ENCODE data around the gene SELENOP.

SELENOP gene

DNA sequence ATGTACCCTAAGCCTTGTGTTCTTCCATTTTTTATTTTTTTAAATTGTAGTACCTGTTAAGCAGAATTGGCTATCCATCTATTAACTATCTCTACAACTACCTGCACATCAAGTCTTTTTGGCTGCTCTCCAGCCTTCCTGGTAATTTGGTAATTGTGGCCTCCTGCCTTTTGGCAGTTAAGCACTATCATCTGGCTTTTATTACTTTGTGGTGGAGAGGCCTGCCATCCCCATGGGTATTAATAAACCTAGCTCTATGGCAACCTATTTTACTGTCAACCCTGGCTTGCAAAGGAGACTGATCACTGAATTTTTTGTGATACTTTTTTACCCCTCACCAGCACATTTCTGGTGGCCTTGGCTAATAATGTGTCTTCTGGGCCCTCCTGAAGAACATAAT lies 20.5 kb downstream of the SELENOP start:
- H3K9me3 ChIP-seq (ENCODE audit: insufficient read depth, low read length): peaks cover 6% of the 10 kb centered on the region

DNA sequence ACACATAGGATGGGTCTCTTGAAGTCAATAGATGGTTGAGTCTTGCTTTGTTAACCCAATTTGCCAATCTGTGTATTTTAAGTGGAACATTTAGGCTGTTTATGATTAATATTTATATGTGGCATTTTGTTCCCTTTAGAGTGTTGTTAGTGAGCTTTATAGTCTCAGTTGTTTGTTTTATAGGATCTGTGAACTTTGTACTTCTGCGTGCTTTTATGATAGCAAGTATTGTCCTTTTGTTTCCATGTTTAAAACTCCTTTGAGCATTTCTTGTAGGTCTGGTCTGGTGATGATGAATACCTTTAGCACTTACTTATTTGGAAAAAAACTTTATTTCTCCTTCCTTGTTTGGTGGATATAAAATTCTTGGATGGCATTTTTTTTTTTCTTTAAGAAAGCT lies 23.8 kb downstream of the SELENOP start:
- Histone ChIP-seq H3K27me3 (ENCODE audit: insufficient read depth, insufficient read length) (no peaks in the 10 kb centered on the region), H3K36me3 (ENCODE audit: insufficient read depth, insufficient read length, low read length) (no peaks in the 10 kb centered on the region), H3K9me3 (ENCODE audit: insufficient read depth, low read length) (peaks cover 6% of the 10 kb centered on the region), H3K9ac (ENCODE audit: insufficient read length, low read depth) (no peak overlapping the region), H3K4me3 (ENCODE audit: insufficient read length, low read depth) (no peak overlapping the region), H3K4me1 (ENCODE audit: insufficient read depth, insufficient read length) (no peaks in the 10 kb centered on the region)
- TF ChIP-seq YY1 (IDR thresholded peaks at IDR 0.05; ENCODE audit: insufficient read depth, insufficient read length): no peak
- TF ChIP-seq ZNF274 (IDR thresholded peaks at IDR 0.05; ENCODE audit: low read depth, low read length): no peak
- TF ChIP-seq SUZ12 (IDR thresholded peaks at IDR 0.05; ENCODE audit: extremely low read depth, insufficient read depth, insufficient read length): no peak
- DNase-seq (ENCODE audit: low read depth, low spot score): no peak

More for the DNA sequence above, 20.5 kb downstream of the SELENOP start:
- Histone ChIP-seq H3K9ac (ENCODE audit: insufficient read length, low read depth) (no peak overlapping the region), H3K36me3 (ENCODE audit: insufficient read depth, insufficient read length, low read length) (no peaks in the 10 kb centered on the region), H3K4me1 (ENCODE audit: insufficient read depth, insufficient read length) (no peaks in the 10 kb centered on the region), H3K4me3 (ENCODE audit: insufficient read length, low read depth) (no peak overlapping the region), H3K27me3 (ENCODE audit: insufficient read depth, insufficient read length) (no peaks in the 10 kb centered on the region)
- TF ChIP-seq SUZ12 (IDR thresholded peaks at IDR 0.05; ENCODE audit: extremely low read depth, insufficient read depth, insufficient read length) (no peak), YY1 (IDR thresholded peaks at IDR 0.05; ENCODE audit: insufficient read depth, insufficient read length) (no peak), ZNF274 (IDR thresholded peaks at IDR 0.05; ENCODE audit: low read depth, low read length) (no peak)
- DNase-seq (ENCODE audit: low read depth, low spot score): no peak

DNA sequence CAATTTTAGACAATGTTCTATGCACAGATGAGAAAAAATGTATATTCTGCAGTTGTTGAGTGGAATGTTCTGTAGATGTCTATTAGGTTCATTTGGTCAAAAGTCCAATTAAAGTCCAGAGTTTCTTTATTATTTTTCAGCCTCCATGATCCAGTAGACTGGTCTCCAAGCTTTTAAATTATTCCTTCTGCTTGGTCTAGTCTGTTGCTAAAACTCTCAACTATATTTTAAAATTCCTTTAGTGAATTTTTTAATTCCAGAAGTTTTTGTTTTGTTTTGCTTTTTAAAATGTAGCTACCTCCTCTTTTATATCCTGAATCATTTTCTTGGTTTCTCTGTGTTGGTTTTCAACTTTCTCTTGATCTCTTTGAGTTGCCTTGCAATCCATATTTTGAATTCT lies 24.6 kb downstream of the SELENOP start:
- Histone ChIP-seq H3K27me3 (ENCODE audit: insufficient read depth, insufficient read length) (no peaks in the 10 kb centered on the region), H3K4me1 (ENCODE audit: insufficient read depth, insufficient read length) (no peaks in the 10 kb centered on the region), H3K9me3 (ENCODE audit: insufficient read depth, low read length) (peaks cover 6% of the 10 kb centered on the region), H3K36me3 (ENCODE audit: insufficient read depth, insufficient read length, low read length) (no peaks in the 10 kb centered on the region), H3K4me3 (ENCODE audit: insufficient read length, low read depth) (no peak overlapping the region), H3K9ac (ENCODE audit: insufficient read length, low read depth) (no peak overlapping the region)
- TF ChIP-seq ZNF274 (IDR thresholded peaks at IDR 0.05; ENCODE audit: low read depth, low read length) (no peak), SUZ12 (IDR thresholded peaks at IDR 0.05; ENCODE audit: extremely low read depth, insufficient read depth, insufficient read length) (no peak), YY1 (IDR thresholded peaks at IDR 0.05; ENCODE audit: insufficient read depth, insufficient read length) (no peak)
- DNase-seq (ENCODE audit: low read depth, low spot score): no peak

GRCh38 chr5:42785756-42786155 lies 25.9 kb downstream of the SELENOP start:
- Histone ChIP-seq H3K9me3 (ENCODE audit: insufficient read depth, low read length) (peaks cover 6% of the 10 kb centered on the region), H3K4me3 (ENCODE audit: insufficient read length, low read depth) (no peak overlapping the region), H3K36me3 (ENCODE audit: insufficient read depth, insufficient read length, low read length) (no peaks in the 10 kb centered on the region), H3K4me1 (ENCODE audit: insufficient read depth, insufficient read length) (no peaks in the 10 kb centered on the region), H3K27me3 (ENCODE audit: insufficient read depth, insufficient read length) (no peaks in the 10 kb centered on the region), H3K9ac (ENCODE audit: insufficient read length, low read depth) (no peak overlapping the region)
- no peak for DNase-seq (ENCODE audit: low read depth, low spot score)
- TF ChIP-seq SUZ12 (IDR thresholded peaks at IDR 0.05; ENCODE audit: extremely low read depth, insufficient read depth, insufficient read length) (no peak), YY1 (IDR thresholded peaks at IDR 0.05; ENCODE audit: insufficient read depth, insufficient read length) (no peak), ZNF274 (IDR thresholded peaks at IDR 0.05; ENCODE audit: low read depth, low read length) (no peak)

DNA sequence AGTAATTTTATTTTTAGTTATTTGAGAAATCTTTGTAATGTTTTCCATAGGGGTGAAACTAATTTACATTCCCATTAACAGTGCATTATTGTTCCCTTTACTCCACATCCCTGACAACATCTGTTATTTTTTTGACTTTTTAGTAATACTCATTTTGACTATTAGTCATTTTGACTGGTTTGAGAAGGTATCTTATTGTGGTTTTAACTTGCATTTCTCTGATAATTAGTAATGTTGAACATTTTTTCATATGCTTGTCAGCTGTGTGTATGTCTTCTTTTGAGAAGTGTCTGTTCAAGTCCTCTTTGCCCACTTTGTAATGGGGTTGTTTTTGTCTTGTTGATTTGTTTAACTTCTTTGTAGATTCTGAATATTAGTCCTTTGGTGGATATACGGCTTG lies 27.6 kb downstream of the SELENOP start:
- Histone ChIP-seq H3K9me3 (ENCODE audit: insufficient read depth, low read length) (peaks cover 6% of the 10 kb centered on the region), H3K4me3 (ENCODE audit: insufficient read length, low read depth) (no peak overlapping the region), H3K36me3 (ENCODE audit: insufficient read depth, insufficient read length, low read length) (no peaks in the 10 kb centered on the region), H3K27me3 (ENCODE audit: insufficient read depth, insufficient read length) (no peaks in the 10 kb centered on the region), H3K9ac (ENCODE audit: insufficient read length, low read depth) (no peak overlapping the region), H3K4me1 (ENCODE audit: insufficient read depth, insufficient read length) (no peaks in the 10 kb centered on the region)
- DNase-seq (ENCODE audit: low read depth, low spot score): no peak
- TF ChIP-seq SUZ12 (IDR thresholded peaks at IDR 0.05; ENCODE audit: extremely low read depth, insufficient read depth, insufficient read length) (no peak), ZNF274 (IDR thresholded peaks at IDR 0.05; ENCODE audit: low read depth, low read length) (no peak), YY1 (IDR thresholded peaks at IDR 0.05; ENCODE audit: insufficient read depth, insufficient read length) (no peak)

- Histone ChIP-seq H3K36me3 (ENCODE audit: insufficient read depth, insufficient read length, low read length) (no peaks in the 10 kb centered on the region), H3K9ac (ENCODE audit: insufficient read length, low read depth) (no peak overlapping the region), H3K4me3 (ENCODE audit: insufficient read length, low read depth) (no peak overlapping the region), H3K27me3 (ENCODE audit: insufficient read depth, insufficient read length) (no peaks in the 10 kb centered on the region), H3K4me1 (ENCODE audit: insufficient read depth, insufficient read length) (no peaks in the 10 kb centered on the region), H3K9me3 (ENCODE audit: insufficient read depth, low read length) (no peaks in the 10 kb centered on the region)
- no peak for DNase-seq (ENCODE audit: low read depth, low spot score)
- no peak for TF ChIP-seq ZNF274 (IDR thresholded peaks at IDR 0.05; ENCODE audit: low read depth, low read length)
- no peak for TF ChIP-seq SUZ12 (IDR thresholded peaks at IDR 0.05; ENCODE audit: extremely low read depth, insufficient read depth, insufficient read length)
- no peak for TF ChIP-seq YY1 (IDR thresholded peaks at IDR 0.05; ENCODE audit: insufficient read depth, insufficient read length)
These were observed 30.1 kb downstream of the SELENOP start for GRCh38 chr5:42781584-42781983.

DNA sequence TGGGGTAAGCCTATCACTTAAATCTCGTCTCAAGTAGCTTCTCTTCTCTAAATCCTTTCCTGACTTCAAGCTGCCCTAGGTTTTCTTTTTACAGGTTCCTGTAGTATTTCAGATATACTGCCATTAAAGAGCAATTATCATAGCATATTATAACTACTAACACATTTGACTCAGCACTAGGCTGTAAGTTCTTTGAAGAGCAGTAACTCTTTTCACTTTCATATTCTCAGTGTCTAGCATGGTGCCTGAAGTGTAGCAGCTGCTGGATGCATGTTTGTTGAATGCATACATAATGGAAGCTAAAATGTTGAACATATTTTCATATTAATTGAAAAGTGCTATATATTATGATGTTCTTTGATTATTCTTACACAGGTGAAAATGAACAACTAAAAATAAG lies 32.6 kb downstream of the SELENOP start:
- no peak for DNase-seq (ENCODE audit: low read depth, low spot score)
- Histone ChIP-seq H3K9me3 (ENCODE audit: insufficient read depth, low read length) (no peaks in the 10 kb centered on the region), H3K9ac (ENCODE audit: insufficient read length, low read depth) (no peak overlapping the region), H3K4me3 (ENCODE audit: insufficient read length, low read depth) (no peak overlapping the region), H3K4me1 (ENCODE audit: insufficient read depth, insufficient read length) (no peaks in the 10 kb centered on the region), H3K27me3 (ENCODE audit: insufficient read depth, insufficient read length) (no peaks in the 10 kb centered on the region), H3K36me3 (ENCODE audit: insufficient read depth, insufficient read length, low read length) (no peaks in the 10 kb centered on the region)
- no peak for TF ChIP-seq SUZ12 (IDR thresholded peaks at IDR 0.05; ENCODE audit: extremely low read depth, insufficient read depth, insufficient read length)

All from NT2/D1 (cell line).